ENCODE results near the gene IL20.

DNA sequence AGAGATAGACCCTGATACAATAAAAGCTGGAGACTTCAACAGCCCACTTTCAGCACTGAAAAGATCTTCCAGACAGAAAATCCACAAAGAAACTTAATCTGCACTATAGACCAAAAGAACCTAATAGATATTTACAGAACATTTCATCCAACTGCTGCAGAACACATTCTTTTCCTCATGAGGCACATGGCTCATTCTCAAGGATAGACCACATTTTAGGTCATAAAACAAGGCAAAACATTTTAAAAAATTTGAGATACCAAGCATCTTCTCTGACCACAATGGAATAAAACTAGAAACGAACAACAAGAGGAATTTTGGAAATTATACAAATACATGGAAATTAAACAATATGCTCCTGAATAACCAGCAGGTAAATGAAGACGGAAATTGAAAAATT, 15.0 kb upstream of the IL20 start:
- TF ChIP-seq, protein P1, sequence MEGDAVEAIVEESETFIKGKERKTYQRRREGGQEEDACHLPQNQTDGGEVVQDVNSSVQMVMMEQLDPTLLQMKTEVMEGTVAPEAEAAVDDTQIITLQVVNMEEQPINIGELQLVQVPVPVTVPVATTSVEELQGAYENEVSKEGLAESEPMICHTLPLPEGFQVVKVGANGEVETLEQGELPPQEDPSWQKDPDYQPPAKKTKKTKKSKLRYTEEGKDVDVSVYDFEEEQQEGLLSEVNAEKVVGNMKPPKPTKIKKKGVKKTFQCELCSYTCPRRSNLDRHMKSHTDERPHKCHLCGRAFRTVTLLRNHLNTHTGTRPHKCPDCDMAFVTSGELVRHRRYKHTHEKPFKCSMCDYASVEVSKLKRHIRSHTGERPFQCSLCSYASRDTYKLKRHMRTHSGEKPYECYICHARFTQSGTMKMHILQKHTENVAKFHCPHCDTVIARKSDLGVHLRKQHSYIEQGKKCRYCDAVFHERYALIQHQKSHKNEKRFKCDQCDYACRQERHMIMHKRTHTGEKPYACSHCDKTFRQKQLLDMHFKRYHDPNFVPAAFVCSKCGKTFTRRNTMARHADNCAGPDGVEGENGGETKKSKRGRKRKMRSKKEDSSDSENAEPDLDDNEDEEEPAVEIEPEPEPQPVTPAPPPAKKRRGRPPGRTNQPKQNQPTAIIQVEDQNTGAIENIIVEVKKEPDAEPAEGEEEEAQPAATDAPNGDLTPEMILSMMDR (IDR thresholded peaks at IDR 0.05) = no peak
- TF ChIP-seq POLR2A (IDR thresholded peaks at IDR 0.05) = no peak
